BJ (cell line): ENCODE data around the gene GLT8D2. TPM values are rescaled to one million over a fixed set of nuclear protein-coding genes. Genes with fewer than 3 reads are reported as not detected.

Experiments used
- CTCF ChIA-PET: fragments of 350-600 bp; formaldehyde crosslinking; extraction: SDS; loops from one replicate; lab custom pipeline; 2021; ENCODE audit warnings: antibody characterized with exemption, inconsistent platforms; lab: Yijun Ruan, JAX
- POLR2A ChIA-PET: fragments of 300-600 bp; sonication (Branson Sonifier 250); formaldehyde crosslinking; extraction: SDS; loops from one replicate; lab custom pipeline; 2021; ENCODE audit warnings: antibody characterized with exemption; lab: Charles Lee
- DNase-seq: peaks from one replicate; pipeline ENCODE4 v3.0.0-alpha.2; 2011; ENCODE audit warnings: low read depth
- H3K27me3 ChIP-seq: 2 replicates; pipeline ENCODE4 v1.6.0; 2011; ENCODE audit warnings: low read length; ENCODE audit not compliant: control insufficient read depth, insufficient read depth
- H3K36me3 ChIP-seq: 2 replicates; pipeline ENCODE4 v1.5.1; 2011; ENCODE audit warnings: low read length; ENCODE audit not compliant: control insufficient read depth, insufficient read depth
- H3K4me3 ChIP-seq: 2 replicates; pipeline ENCODE4 v1.5.1; 2011; ENCODE audit warnings: low read depth, mild to moderate bottlenecking, control low read depth, low read length
- CTCF ChIP-seq: IDR thresholded peaks from 2 replicates; pipeline ENCODE4 v1.5.1; 2011; ENCODE audit warnings: low read depth, mild to moderate bottlenecking, control low read depth, inconsistent platforms, low read length, moderate library complexity; ENCODE audit not compliant: insufficient read depth
- polyA plus RNA-seq: library from polyadenylated mRNA; depleted of rRNA; stranded (reverse); fragments of >200 nt; gene quantifications from 2 replicates; pipeline ENCODE4 v1.2.3, GENCODE V29; 2011

GLT8D2 gene
- polyA plus RNA-seq, 1 experiment = 67.6 TPM

GRCh38 chr12:103996595-103996994, 53.4 kb downstream of the GLT8D2 start:
- ChIA-PET CTCF (no interaction called here), POLR2A (no interaction called here)
- Histone ChIP-seq H3K36me3 (no peaks in the 10 kb centered on the region; the same call in 1 of the 2 replicates), H3K4me3 (no peak overlapping the region), H3K27me3 (no peaks in the 10 kb centered on the region)
- DNase-seq = no peak
- TF ChIP-seq CTCF = no peak

DNA sequence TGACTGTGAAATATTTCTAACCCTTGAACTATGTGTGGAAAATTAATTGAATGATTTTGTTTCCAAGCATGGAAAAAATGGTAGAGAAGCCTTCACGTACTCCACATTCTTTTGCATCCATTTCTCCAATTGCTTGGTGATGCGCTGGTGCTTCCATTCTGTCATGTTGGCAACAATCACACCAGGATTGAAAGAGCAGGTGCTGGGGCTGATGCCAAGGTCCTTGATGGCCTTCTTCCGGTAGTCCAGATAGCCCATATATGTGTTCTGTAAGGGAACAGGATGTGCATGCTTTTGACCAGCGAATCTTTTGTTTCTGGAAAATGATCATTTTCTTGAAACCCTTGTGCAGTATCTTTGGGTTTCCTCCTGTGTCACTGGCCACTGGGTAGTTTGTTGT, 55.8 kb downstream of the GLT8D2 start:
- no peak for TF ChIP-seq CTCF
- POLR2A ChIA-PET = no interaction called here
- Histone ChIP-seq H3K27me3 (no peaks in the 10 kb centered on the region), H3K4me3 (no peak overlapping the region), H3K36me3 (no peaks in the 10 kb centered on the region; the same call in 1 of the 2 replicates)
- CTCF ChIA-PET = no interaction called here
- no peak for DNase-seq

DNA sequence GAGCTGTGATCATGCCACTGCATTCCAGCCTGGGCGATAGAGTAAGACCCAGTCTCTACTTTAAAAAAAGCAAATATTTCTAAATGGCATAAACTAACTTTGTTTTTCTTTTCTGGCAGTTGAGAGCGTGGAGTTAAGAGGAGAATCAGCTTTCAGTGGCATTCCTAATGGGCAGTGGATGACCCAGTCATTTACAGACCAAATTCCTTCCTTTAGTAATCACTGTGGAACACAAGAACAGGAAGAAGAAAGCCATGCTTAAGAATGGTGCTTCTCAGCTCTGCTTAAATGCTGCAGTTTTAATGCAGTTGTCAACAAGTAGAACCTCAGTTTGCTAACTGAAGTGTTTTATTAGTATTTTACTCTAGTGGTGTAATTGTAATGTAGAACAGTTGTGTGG, 63.2 kb downstream of the GLT8D2 start:
- ChIA-PET POLR2A (interaction anchor here (0.6 to 0.9 kb wide), 2 partner anchors 62 to 79 kb away, joined by 4 read pairs; no protein-coding TSS in a partner anchor), CTCF (interaction anchor here (0.6 to 0.9 kb wide), 3 partner anchors 41 to 108 kb away, joined by 3 to 4 read pairs (median 4); no protein-coding TSS in a partner anchor)
- H3K27me3 ChIP-seq = no peaks in the 10 kb centered on the region
- H3K4me3 ChIP-seq = no peak overlapping the region
- DNase-seq = peak; percentile 52
- peaks cover 4% of the 10 kb centered on the region for H3K36me3 ChIP-seq
- TF ChIP-seq CTCF = no peak

- ChIA-PET CTCF (no interaction called here), POLR2A (interaction anchor here (0.6 kb wide), 1 partner anchor 1129 kb away, joined by 3 read pairs; the partner anchor contains the start of gene WASHC4)
- H3K4me3 ChIP-seq = no peak overlapping the region
- DNase-seq = no peak
- H3K36me3 ChIP-seq = peaks cover 7% of the 10 kb centered on the region
- H3K27me3 ChIP-seq = no peaks in the 10 kb centered on the region
- TF ChIP-seq CTCF = no peak
Observed at GRCh38 chr12:103978384-103978982, 71.5 kb downstream of the GLT8D2 start.

GRCh38 chr12:103975368-103975767, 74.6 kb downstream of the GLT8D2 start:
- ChIA-PET POLR2A (no interaction called here), CTCF (no interaction called here)
- no peak for TF ChIP-seq CTCF
- Histone ChIP-seq H3K36me3 (peaks cover 7% of the 10 kb centered on the region), H3K4me3 (no peak overlapping the region), H3K27me3 (no peaks in the 10 kb centered on the region)
- DNase-seq = no peak
